HCT116 (cell line): Measurements from ENCODE around the gene CAST. TPM values are rescaled to one million over a fixed set of nuclear protein-coding genes. Genes with fewer than 3 reads are reported as not detected.

Experiments used
- ATAC-seq: fragments of 200-7000 bp; cut with Tn5 transposase; 2 replicates; pipeline ENCODE4 v1.9.1; 2020; ENCODE audit warnings: mild to moderate bottlenecking, moderate library complexity
- BruUV-seq: library from RNA; stranded (reverse); fragments of 400-500 nt; replicated peaks from 2 replicates; lab custom pipeline; 2021; lab: Mats Ljungman, UMichigan
- CTCF ChIA-PET: fragments of 300-600 bp; sonication (Branson Sonifier 250); formaldehyde crosslinking; loops from one replicate; lab custom pipeline; 2021; ENCODE audit warnings: antibody characterized with exemption; lab: Charles Lee
- POLR2A ChIA-PET: fragments of 300-600, 350-600 bp; sonication (Branson Sonifier 250); formaldehyde crosslinking; loops from one replicate; lab custom pipeline; 2021; ENCODE audit warnings: antibody characterized with exemption; lab: Charles Lee
- RAD21 ChIA-PET, 2 experiments: fragments of 300-600 bp; sonication (Branson Sonifier 250); formaldehyde crosslinking; loops; one replicate each; lab custom pipeline; 2023; ENCODE audit warnings: low total read pairs in 2 of 2; ENCODE audit not compliant: uncharacterized antibody in 2 of 2, unreplicated experiment in 2 of 2, low non-redundant PET in 1 of 2; lab: Charles Lee
- DNase-seq: peaks from one replicate; pipeline ENCODE4 v3.0.0-alpha.2; 2010; ENCODE audit warnings: low read depth, low spot score
- H2AFZ ChIP-seq: fragments of 200-600 bp; shearing (Covaris generic), sonication (generic); 2 replicates; pipeline ENCODE4 v1.6.1; 2017; ENCODE audit warnings: low read depth, mixed run types, mixed read lengths, antibody characterized with exemption, low read length; ENCODE audit not compliant: poor library complexity, severe bottlenecking
- H3K27ac ChIP-seq: 2 replicates; pipeline ENCODE4 v1.5.1; 2012; ENCODE audit warnings: low read depth, low read length
- H3K27me3 ChIP-seq: fragments of 200-600 bp; sonication (generic); 2 replicates; pipeline ENCODE4 v1.6.1; 2016; ENCODE audit warnings: mixed run types, low read length, mixed read lengths; ENCODE audit not compliant: insufficient read depth
- H3K36me3 ChIP-seq, 2 experiments: fragments of 200-500 bp in 1 of 2; fragments of 200-600 bp in 1 of 2; sonication (Bioruptor generic) in 1 of 2; sonication (generic) in 1 of 2; 2 replicates each; pipeline versions ENCODE4 v1.5.1 to v1.6.1; 2014 to 2016; ENCODE audit warnings: low read length in 2 of 2, inconsistent platforms in 1 of 2, mixed read lengths in 1 of 2, mixed run types in 1 of 2; ENCODE audit not compliant: insufficient read depth in 2 of 2, control insufficient read depth in 1 of 2
- H3K4me1 ChIP-seq, 2 experiments: fragments of 200-600 bp in 1 of 2; sonication (generic) in 1 of 2; 2 replicates each; pipeline versions ENCODE4 v1.5.1 to v1.6.1; 2012 to 2017; ENCODE audit warnings: low read length in 2 of 2, inconsistent platforms in 1 of 2, mild to moderate bottlenecking in 1 of 2, mixed read lengths in 1 of 2, mixed run types in 1 of 2, moderate library complexity in 1 of 2; ENCODE audit not compliant: insufficient read depth in 2 of 2, control insufficient read depth in 1 of 2
- H3K4me2 ChIP-seq: fragments of 200-600 bp; sonication (generic); 2 replicates; pipeline ENCODE4 v1.6.1; 2017; ENCODE audit warnings: mixed run types, low read length, mixed read lengths
- H3K4me3 ChIP-seq, 2 experiments: fragments of 200-600 bp in 1 of 2; sonication (generic) in 1 of 2; replicated peaks in 1 of 2; 2 replicates each; pipeline ENCODE4 v1.5.1; 2011 to 2016; ENCODE audit warnings: low read length in 2 of 2, control low read depth in 1 of 2, low read depth in 1 of 2, mild to moderate bottlenecking in 1 of 2, mixed read lengths in 1 of 2, mixed run types in 1 of 2
- H3K79me2 ChIP-seq: fragments of 200-600 bp; sonication (generic); 2 replicates; pipeline ENCODE4 v1.6.1; 2017; ENCODE audit warnings: mild to moderate bottlenecking, mixed run types, low read length, moderate library complexity, mixed read lengths; ENCODE audit not compliant: insufficient read depth
- H3K9ac ChIP-seq: fragments of 200-600 bp; sonication (generic); 2 replicates; pipeline ENCODE4 v1.6.1; 2016; ENCODE audit warnings: low read length, mixed read lengths
- H3K9me2 ChIP-seq: fragments of 200-600 bp; sonication (generic), shearing (Covaris generic); 2 replicates; pipeline ENCODE4 v1.6.1; 2017; ENCODE audit warnings: mixed run types, mild to moderate bottlenecking, moderate library complexity; ENCODE audit not compliant: insufficient read depth
- H3K9me3 ChIP-seq, 2 experiments: fragments of 200-500 bp in 1 of 2; fragments of 200-600 bp in 1 of 2; sonication (Bioruptor generic) in 1 of 2; sonication (generic) in 1 of 2; 2 replicates each; pipeline ENCODE4 v1.6.1; 2014 to 2017; ENCODE audit warnings: low read length in 2 of 2, mixed read lengths in 2 of 2, inconsistent platforms in 1 of 2, low read depth in 1 of 2, mild to moderate bottlenecking in 1 of 2, mixed run types in 1 of 2, moderate library complexity in 1 of 2; ENCODE audit not compliant: control insufficient read depth in 1 of 2, insufficient read depth in 1 of 2
- H4K20me1 ChIP-seq: fragments of 200-600 bp; sonication (generic), shearing (Covaris generic); 2 replicates; pipeline ENCODE4 v1.6.1; 2017; ENCODE audit warnings: mixed run types, mild to moderate bottlenecking, moderate library complexity; ENCODE audit not compliant: insufficient read depth
- ATF3 ChIP-seq: IDR thresholded peaks from 2 replicates; pipeline ENCODE4 v1.6.1; 2012
- CBX3 ChIP-seq: IDR thresholded peaks from 2 replicates; pipeline ENCODE4 v1.6.1; 2012; ENCODE audit warnings: low read depth
- CTCF ChIP-seq, 3 experiments: fragments of 200-600 bp in 1 of 3; sonication (generic) in 1 of 3; IDR thresholded peaks in 2 of 3; conservative IDR thresholded peaks in 1 of 3; 2 replicates each; pipeline ENCODE4 v1.5.1; 2012 to 2017; ENCODE audit warnings: low read depth in 2 of 3, low read length in 2 of 3, antibody characterized with exemption in 1 of 3, borderline replicate concordance in 1 of 3, control low read depth in 1 of 3, mild to moderate bottlenecking in 1 of 3, mixed read lengths in 1 of 3, mixed run types in 1 of 3, moderate library complexity in 1 of 3; ENCODE audit not compliant: insufficient read depth in 1 of 3
- ELF1 ChIP-seq: IDR thresholded peaks from 2 replicates; pipeline ENCODE4 v1.6.1; 2012; ENCODE audit warnings: low read depth, borderline replicate concordance
- EZH2 ChIP-seq: fragments of 200-600 bp; sonication (generic); IDR thresholded peaks from 2 replicates; pipeline ENCODE4 v1.6.1; 2017; ENCODE audit warnings: antibody characterized with exemption, mixed run types
- MAX ChIP-seq: IDR thresholded peaks from 2 replicates; pipeline ENCODE4 v1.6.1; 2012
- REST ChIP-seq: IDR thresholded peaks from 2 replicates; pipeline ENCODE4 v1.6.1; 2012; ENCODE audit warnings: low read depth
- SP1 ChIP-seq: IDR thresholded peaks from 2 replicates; pipeline ENCODE4 v1.6.1; 2012; ENCODE audit warnings: low read depth
- SRF ChIP-seq: IDR thresholded peaks from 2 replicates; pipeline ENCODE4 v1.6.1; 2012; ENCODE audit warnings: low read depth
- TCF7L2 ChIP-seq: IDR thresholded peaks from 2 replicates; pipeline ENCODE4 v1.7.0; 2011; ENCODE audit warnings: borderline replicate concordance, inconsistent platforms; ENCODE audit not compliant: insufficient read depth, insufficient read length; ENCODE audit errors: extremely low read depth
- ZBTB33 ChIP-seq: IDR thresholded peaks from 2 replicates; pipeline ENCODE4 v1.6.1; 2011; ENCODE audit warnings: mild to moderate bottlenecking, low read length, moderate library complexity; ENCODE audit not compliant: insufficient replicate concordance; ENCODE audit errors: extremely low read depth
- intact Hi-C: fragments of 100-400 bp; cut with micrococcal nuclease; formaldehyde crosslinking; loops from 2 replicates; pipeline ENCODE4 v1.10.0; 2022
- total RNA-seq: library from RNA; stranded (reverse); gene quantifications from one replicate; pipeline ENCODE4 v1.2.1, GENCODE V29; 2021; ENCODE audit not compliant: unreplicated experiment

The CAST gene
- total RNA-seq, 1 experiment from 2014 or later: 142 TPM

GRCh38 chr5:96626956-96627355, 35.2 kb upstream of the CAST start:
- BruUV-seq: no TSS peak
- ChIA-PET CTCF (no interaction called here), POLR2A (no interaction called here), RAD21 (no interaction called here)
- Histone ChIP-seq H3K9me3 (no peaks in the 10 kb centered on the region), H3K4me3 (no peak overlapping the region), H3K27me3 (no peaks in the 10 kb centered on the region), H3K79me2 (no peaks in the 10 kb centered on the region), H3K9ac (no peak overlapping the region), H3K27ac (no peak overlapping the region), H2AFZ (no peak overlapping the region), H3K9me2 (no peaks in the 10 kb centered on the region), H3K4me2 (no peak overlapping the region), H3K36me3 (no peaks in the 10 kb centered on the region), H4K20me1 (no peaks in the 10 kb centered on the region), H3K4me1 (peaks cover 7 to 12% of the 10 kb centered on the region in 2 experiments; a peak in 3 of 4 replicates)
- intact Hi-C loops: no loop called here
- DNase-seq: no peak
- no peak for ATAC-seq
- TF ChIP-seq SP1: no peak

GRCh38 chr5:96627792-96628398, 34.3 kb upstream of the CAST start:
- H3K27ac ChIP-seq: no peak overlapping the region
- no peak overlapping the region for H3K9ac ChIP-seq
- H3K36me3 ChIP-seq: no peaks in the 10 kb centered on the region
- H3K9me3 ChIP-seq: no peaks in the 10 kb centered on the region
- H3K79me2 ChIP-seq: no peaks in the 10 kb centered on the region
- H3K4me2 ChIP-seq: no peak overlapping the region
- H4K20me1 ChIP-seq: no peaks in the 10 kb centered on the region
- no peaks in the 10 kb centered on the region for H3K27me3 ChIP-seq
- H3K4me1 ChIP-seq: peaks cover 7 to 12% of the 10 kb centered on the region in 2 experiments; a peak in 3 of 4 replicates
- H2AFZ ChIP-seq: no peak overlapping the region
- no peak overlapping the region for H3K4me3 ChIP-seq
- intact Hi-C loops: no loop called here
- no peak for ATAC-seq
- BruUV-seq: no TSS peak
- ChIA-PET RAD21 (no interaction called here), CTCF (no interaction called here), POLR2A (no interaction called here)
- DNase-seq: no peak
- H3K9me2 ChIP-seq: no peaks in the 10 kb centered on the region
- TF ChIP-seq TCF7L2 (no peak), EZH2 (no peak), REST (no peak), CBX3 (no peak), ATF3 (no peak), ZBTB33 (no peak), SP1 (no peak), ELF1 (no peak), MAX (no peak), SRF (no peak), CTCF (IDR thresholded peaks at IDR 0.05 in 2 of 3, conservative IDR thresholded peaks at IDR 0.05 in 1 of 3; ENCODE audit: borderline replicate concordance in 1 of 3, insufficient read depth in 1 of 3, low read depth in 2 of 3, low read length in 2 of 3) (no peak)
